NT2/D1 (cell line): ENCODE measurements around the gene CHL1.

Experiments used
- DNase-seq: peaks from one replicate; pipeline ENCODE4 v3.0.0-alpha.2; 2011; ENCODE audit warnings: low read depth, low spot score
- H3K27me3 ChIP-seq: 2 replicates; pipeline ENCODE4 v1.6.0; 2011; ENCODE audit warnings: mild to moderate bottlenecking; ENCODE audit not compliant: insufficient read length, insufficient read depth
- H3K36me3 ChIP-seq: 2 replicates; pipeline ENCODE4 v1.6.1; 2011; ENCODE audit warnings: mild to moderate bottlenecking, low read length, mixed read lengths; ENCODE audit not compliant: insufficient read depth, insufficient read length
- H3K4me1 ChIP-seq: 2 replicates; pipeline ENCODE4 v1.5.1; 2011; ENCODE audit not compliant: insufficient read depth, insufficient read length
- H3K4me3 ChIP-seq: 2 replicates; pipeline ENCODE4 v1.5.1; 2011; ENCODE audit warnings: low read depth; ENCODE audit not compliant: insufficient read length
- H3K9ac ChIP-seq: 2 replicates; pipeline ENCODE4 v1.6.0; 2011; ENCODE audit warnings: low read depth; ENCODE audit not compliant: insufficient read length
- H3K9me3 ChIP-seq: 2 replicates; pipeline ENCODE4 v1.5.1; 2011; ENCODE audit warnings: mild to moderate bottlenecking, low read length; ENCODE audit not compliant: insufficient read depth
- SUZ12 ChIP-seq: IDR thresholded peaks from 2 replicates; pipeline ENCODE4 v1.6.1; 2011; ENCODE audit not compliant: insufficient read length, insufficient read depth; ENCODE audit errors: extremely low read depth
- YY1 ChIP-seq: IDR thresholded peaks from 2 replicates; pipeline ENCODE4 v1.6.1; 2011; ENCODE audit not compliant: insufficient read length, insufficient read depth
- ZNF274 ChIP-seq: IDR thresholded peaks from 2 replicates; pipeline ENCODE4 v1.6.1; 2011; ENCODE audit warnings: mild to moderate bottlenecking, low read depth, low read length

CHL1 gene

GRCh38 chr3:449711-450110 lies 253.1 kb downstream of the CHL1 start:
- H3K4me1 ChIP-seq, result no peaks in the 10 kb centered on the region
- no peaks in the 10 kb centered on the region for H3K36me3 ChIP-seq
- no peaks in the 10 kb centered on the region for H3K27me3 ChIP-seq
- DNase-seq, result no peak
- H3K9ac ChIP-seq, result no peak overlapping the region
- H3K4me3 ChIP-seq, result no peak overlapping the region
- TF ChIP-seq ZNF274 (no peak), YY1 (no peak), SUZ12 (no peak)
- H3K9me3 ChIP-seq, result no peaks in the 10 kb centered on the region

- no peaks in the 10 kb centered on the region for H3K27me3 ChIP-seq
- no peaks in the 10 kb centered on the region for H3K36me3 ChIP-seq
- no peak for TF ChIP-seq ZNF274
- no peak for TF ChIP-seq YY1
- TF ChIP-seq SUZ12, result no peak
- no peaks in the 10 kb centered on the region for H3K9me3 ChIP-seq
- no peak overlapping the region for H3K4me3 ChIP-seq
- no peaks in the 10 kb centered on the region for H3K4me1 ChIP-seq
- H3K9ac ChIP-seq, result no peak overlapping the region
- no peak for DNase-seq
Measured at GRCh38 chr3:452221-452620, 255.7 kb downstream of the CHL1 start.

DNA sequence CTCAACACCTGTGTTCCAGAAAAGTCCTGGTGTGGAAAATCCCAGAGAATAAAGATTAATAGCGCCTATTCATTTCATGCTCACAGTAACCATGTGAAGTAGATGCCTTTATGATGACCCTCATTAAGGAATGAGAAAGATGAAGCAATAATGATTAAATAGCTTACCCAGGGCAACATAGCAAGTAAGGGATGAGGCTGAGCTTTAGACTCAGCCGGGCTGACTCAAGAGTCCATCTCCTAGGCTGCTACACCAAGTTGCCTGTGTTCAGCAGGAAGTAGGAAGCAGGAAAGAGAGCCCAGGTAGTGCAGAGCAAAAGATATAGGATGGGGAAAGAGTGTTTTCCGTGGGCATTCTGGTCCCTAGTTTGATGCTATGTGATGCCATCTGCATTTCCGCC lies 256.5 kb downstream of the CHL1 start:
- no peak for DNase-seq
- H3K27me3 ChIP-seq, result no peaks in the 10 kb centered on the region
- H3K4me3 ChIP-seq, result no peak overlapping the region
- no peak overlapping the region for H3K9ac ChIP-seq
- H3K36me3 ChIP-seq, result no peaks in the 10 kb centered on the region
- H3K9me3 ChIP-seq, result no peaks in the 10 kb centered on the region
- no peaks in the 10 kb centered on the region for H3K4me1 ChIP-seq
- TF ChIP-seq SUZ12, result no peak
- no peak for TF ChIP-seq ZNF274
- TF ChIP-seq YY1, result no peak

GRCh38 chr3:454986-455385 lies 258.4 kb downstream of the CHL1 start:
- Histone ChIP-seq H3K9me3 (no peaks in the 10 kb centered on the region), H3K4me1 (peaks cover 2% of the 10 kb centered on the region), H3K36me3 (no peaks in the 10 kb centered on the region), H3K27me3 (no peaks in the 10 kb centered on the region), H3K4me3 (no peak overlapping the region), H3K9ac (no peak overlapping the region)
- TF ChIP-seq SUZ12, result no peak
- TF ChIP-seq ZNF274, result no peak
- no peak for TF ChIP-seq YY1
- no peak for DNase-seq

DNA sequence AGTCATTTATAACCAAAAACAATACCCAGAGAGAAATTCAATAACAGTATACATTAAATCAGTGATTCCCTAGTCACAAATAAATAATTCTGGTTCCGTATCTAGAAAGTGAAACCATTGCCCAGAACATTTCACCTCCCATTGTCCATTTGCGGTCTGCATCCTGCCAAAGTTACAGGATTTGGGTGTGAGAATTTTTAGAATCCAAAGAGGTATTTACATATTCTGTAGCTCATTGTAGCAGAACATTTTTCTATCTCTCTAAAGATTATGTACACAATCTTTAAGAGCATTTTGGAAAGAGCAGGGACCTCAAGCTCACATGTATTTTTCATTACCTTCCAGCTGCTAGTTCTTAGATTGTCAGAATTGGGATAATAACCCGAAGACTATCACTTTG lies 261.6 kb downstream of the CHL1 start:
- peaks cover 2% of the 10 kb centered on the region for H3K4me1 ChIP-seq
- H3K27me3 ChIP-seq, result no peaks in the 10 kb centered on the region
- H3K4me3 ChIP-seq, result no peak overlapping the region
- no peaks in the 10 kb centered on the region for H3K36me3 ChIP-seq
- no peak overlapping the region for H3K9ac ChIP-seq
- TF ChIP-seq ZNF274 (no peak), YY1 (no peak), SUZ12 (no peak)
- H3K9me3 ChIP-seq, result no peaks in the 10 kb centered on the region
- no peak for DNase-seq

- H3K9ac ChIP-seq, result no peak overlapping the region
- no peaks in the 10 kb centered on the region for H3K36me3 ChIP-seq
- peaks cover 2% of the 10 kb centered on the region for H3K4me1 ChIP-seq
- no peaks in the 10 kb centered on the region for H3K9me3 ChIP-seq
- H3K4me3 ChIP-seq, result no peak overlapping the region
- DNase-seq, result no peak
- TF ChIP-seq ZNF274, result no peak
- TF ChIP-seq SUZ12, result no peak
- H3K27me3 ChIP-seq, result no peaks in the 10 kb centered on the region
Measured at GRCh38 chr3:458653-459310, 262.2 kb downstream of the CHL1 start.
